LNCaP clone FGC (cell line): ENCODE data around the gene PCDHA3.
A peak's percentile ranks its signal among the peaks of the same experiment; 100 is the strongest.
"Not testable (repeated sequence)": the region's sequence is repeated elsewhere in the genome, so short reads cannot be mapped to it uniquely, and the experiment has no call there.

ENCODE experiments used
- DNase-seq: peaks from one replicate; pipeline ENCODE4 v3.0.0-alpha.2; 2011; ENCODE audit warnings: low read depth
- H3K4me3 ChIP-seq: 2 replicates; pipeline ENCODE4 v1.5.1; 2011; ENCODE audit warnings: mild to moderate bottlenecking, low read depth, low read length, control low read depth
- TF ChIP-seq, protein P1 (sequence below): IDR thresholded peaks from 2 replicates; pipeline ENCODE4 v1.5.1; 2012; ENCODE audit warnings: mild to moderate bottlenecking; ENCODE audit not compliant: control insufficient read depth, insufficient read depth; ENCODE audit errors: extremely low read depth

PCDHA3 gene

DNA sequence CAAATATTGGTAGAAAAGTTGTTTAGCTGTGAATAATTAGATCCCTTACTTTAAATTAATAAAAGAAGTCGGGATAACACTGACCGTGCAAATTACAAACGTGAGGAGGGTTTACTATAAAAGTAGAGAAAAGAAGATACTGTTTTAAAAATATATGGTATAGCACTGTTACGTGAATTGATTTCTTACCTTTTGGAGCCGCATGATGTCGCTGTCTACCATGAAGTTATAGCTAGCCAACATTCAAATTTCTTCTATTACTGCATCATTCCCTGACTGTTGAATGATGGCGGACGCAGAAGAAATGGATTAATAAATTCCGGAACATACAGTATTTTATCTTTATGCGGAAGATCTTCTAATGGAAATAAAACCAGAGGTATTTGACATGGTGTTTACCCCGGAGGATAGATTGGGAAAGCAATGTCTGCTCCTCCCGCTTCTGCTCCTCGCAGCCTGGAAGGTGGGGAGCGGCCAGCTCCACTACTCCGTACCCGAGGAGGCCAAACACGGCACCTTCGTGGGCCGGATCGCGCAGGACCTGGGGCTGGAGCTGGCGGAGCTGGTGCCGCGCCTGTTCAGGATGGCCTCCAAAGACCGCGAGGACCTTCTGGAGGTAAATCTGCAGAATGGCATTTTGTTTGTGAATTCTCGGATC, 27.0 kb downstream of the PCDHA3 start, which contains the start of gene PCDHA6:
Gene PCDHA6, plus strand, starts transcription at position 257 of the 658 bp plus-strand sequence. Its CDS starts 132 bp downstream, at position 389.
- TF ChIP-seq, protein P1, sequence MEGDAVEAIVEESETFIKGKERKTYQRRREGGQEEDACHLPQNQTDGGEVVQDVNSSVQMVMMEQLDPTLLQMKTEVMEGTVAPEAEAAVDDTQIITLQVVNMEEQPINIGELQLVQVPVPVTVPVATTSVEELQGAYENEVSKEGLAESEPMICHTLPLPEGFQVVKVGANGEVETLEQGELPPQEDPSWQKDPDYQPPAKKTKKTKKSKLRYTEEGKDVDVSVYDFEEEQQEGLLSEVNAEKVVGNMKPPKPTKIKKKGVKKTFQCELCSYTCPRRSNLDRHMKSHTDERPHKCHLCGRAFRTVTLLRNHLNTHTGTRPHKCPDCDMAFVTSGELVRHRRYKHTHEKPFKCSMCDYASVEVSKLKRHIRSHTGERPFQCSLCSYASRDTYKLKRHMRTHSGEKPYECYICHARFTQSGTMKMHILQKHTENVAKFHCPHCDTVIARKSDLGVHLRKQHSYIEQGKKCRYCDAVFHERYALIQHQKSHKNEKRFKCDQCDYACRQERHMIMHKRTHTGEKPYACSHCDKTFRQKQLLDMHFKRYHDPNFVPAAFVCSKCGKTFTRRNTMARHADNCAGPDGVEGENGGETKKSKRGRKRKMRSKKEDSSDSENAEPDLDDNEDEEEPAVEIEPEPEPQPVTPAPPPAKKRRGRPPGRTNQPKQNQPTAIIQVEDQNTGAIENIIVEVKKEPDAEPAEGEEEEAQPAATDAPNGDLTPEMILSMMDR = peak; percentile 25; the same call in 1 of the 2 replicates
- H3K4me3 ChIP-seq = no peak within 1 kb of the TSS
- DNase-seq = no peak

DNA sequence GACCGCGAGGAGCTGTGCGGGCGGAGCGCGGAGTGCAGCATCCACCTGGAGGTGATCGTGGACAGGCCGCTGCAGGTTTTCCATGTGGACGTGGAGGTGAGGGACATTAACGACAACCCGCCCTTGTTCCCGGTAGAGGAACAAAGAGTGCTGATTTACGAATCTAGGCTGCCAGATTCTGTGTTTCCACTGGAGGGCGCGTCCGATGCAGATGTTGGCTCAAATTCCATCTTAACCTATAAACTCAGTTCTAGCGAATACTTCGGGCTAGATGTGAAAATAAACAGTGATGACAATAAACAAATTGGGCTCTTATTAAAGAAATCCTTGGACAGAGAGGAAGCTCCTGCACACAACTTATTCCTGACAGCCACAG, 27.5 kb downstream of the PCDHA3 start:
- no peak for DNase-seq
- TF ChIP-seq, protein P1 = peak; percentile 38; the same call in 1 of the 2 replicates
- H3K4me3 ChIP-seq = no peak overlapping the region

DNA sequence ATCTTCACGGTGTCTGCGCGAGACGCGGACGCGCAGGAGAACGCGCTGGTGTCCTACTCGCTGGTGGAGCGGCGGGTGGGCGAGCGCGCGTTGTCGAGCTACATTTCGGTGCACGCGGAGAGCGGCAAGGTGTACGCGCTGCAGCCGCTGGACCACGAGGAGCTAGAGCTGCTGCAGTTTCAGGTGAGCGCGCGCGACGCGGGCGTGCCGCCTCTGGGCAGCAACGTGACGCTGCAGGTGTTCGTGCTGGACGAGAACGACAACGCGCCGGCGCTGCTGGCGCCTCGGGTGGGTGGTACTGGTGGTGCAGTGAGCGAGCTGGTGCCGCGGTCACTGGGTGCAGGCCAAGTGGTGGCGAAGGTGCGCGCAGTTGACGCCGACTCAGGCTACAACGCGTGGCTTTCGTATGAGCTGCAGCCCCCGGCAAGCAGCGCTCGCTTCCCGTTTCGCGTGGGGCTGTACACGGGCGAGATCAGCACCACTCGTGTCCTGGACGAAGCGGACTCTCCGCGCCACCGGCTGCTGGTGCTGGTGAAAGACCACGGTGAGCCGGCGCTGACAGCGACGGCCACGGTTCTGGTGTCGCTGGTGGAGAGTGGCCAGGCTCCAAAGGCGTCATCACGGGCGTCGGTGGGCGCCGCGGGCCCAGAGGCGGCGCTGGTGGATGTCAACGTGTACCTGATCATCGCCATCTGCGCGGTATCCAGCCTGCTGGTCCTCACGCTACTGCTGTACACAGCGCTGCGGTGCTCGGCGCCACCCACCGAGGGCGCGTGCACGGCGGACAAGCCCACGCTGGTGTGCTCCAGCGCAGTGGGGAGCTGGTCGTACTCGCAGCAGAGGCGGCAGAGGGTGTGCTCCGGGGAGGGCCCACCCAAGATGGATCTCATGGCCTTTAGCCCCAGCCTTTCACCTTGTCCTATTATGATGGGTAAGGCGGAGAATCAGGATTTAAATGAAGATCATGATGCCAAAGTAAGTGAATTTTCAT, 28.9 kb downstream of the PCDHA3 start:
- DNase-seq = not testable (repeated sequence)

GRCh38 chr5:140833993-140834392, 33.1 kb downstream of the PCDHA3 start, which contains the start of gene PCDHA7:
TSS of gene PCDHA7 (plus strand) at chr5:140834269. CDS start at chr5:140834384, 115 bp downstream.
- TF ChIP-seq, protein P1 = peak; percentile 29; the same call in 1 of the 2 replicates
- DNase-seq = no peak
- H3K4me3 ChIP-seq = no peak within 1 kb of the TSS

More for the DNA sequence above, 28.9 kb downstream of the PCDHA3 start:
- not testable (repeated sequence) for H3K4me3 ChIP-seq

DNA sequence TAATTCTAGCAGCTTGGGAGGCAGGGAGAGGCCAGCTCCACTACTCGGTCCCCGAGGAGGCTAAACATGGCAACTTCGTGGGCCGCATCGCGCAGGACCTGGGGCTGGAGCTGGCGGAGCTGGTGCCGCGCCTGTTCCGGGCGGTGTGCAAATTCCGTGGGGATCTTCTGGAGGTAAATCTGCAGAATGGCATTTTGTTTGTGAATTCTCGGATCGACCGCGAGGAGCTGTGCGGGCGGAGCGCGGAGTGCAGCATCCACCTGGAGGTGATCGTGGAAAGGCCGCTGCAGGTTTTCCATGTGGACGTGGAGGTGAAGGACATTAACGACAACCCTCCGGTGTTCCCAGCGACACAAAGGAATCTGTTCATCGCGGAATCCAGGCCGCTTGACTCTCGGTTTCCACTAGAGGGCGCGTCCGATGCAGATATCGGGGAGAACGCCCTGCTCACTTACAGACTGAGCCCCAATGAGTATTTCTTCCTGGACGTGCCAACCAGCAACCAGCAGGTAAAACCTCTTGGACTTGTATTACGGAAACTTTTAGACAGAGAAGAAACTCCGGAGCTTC, 33.7 kb downstream of the PCDHA3 start:
- H3K4me3 ChIP-seq, DNase-seq: not testable (repeated sequence)

GRCh38 chr5:140835622-140836510, 35.0 kb downstream of the PCDHA3 start:
- no peak overlapping the region for H3K4me3 ChIP-seq
- TF ChIP-seq, protein P1 = no peak

More at GRCh38 chr5:140835622-140836510, 35.0 kb downstream of the PCDHA3 start:
- no peak for DNase-seq
